Measurements from ENCODE around the gene KCNH4.

DNA sequence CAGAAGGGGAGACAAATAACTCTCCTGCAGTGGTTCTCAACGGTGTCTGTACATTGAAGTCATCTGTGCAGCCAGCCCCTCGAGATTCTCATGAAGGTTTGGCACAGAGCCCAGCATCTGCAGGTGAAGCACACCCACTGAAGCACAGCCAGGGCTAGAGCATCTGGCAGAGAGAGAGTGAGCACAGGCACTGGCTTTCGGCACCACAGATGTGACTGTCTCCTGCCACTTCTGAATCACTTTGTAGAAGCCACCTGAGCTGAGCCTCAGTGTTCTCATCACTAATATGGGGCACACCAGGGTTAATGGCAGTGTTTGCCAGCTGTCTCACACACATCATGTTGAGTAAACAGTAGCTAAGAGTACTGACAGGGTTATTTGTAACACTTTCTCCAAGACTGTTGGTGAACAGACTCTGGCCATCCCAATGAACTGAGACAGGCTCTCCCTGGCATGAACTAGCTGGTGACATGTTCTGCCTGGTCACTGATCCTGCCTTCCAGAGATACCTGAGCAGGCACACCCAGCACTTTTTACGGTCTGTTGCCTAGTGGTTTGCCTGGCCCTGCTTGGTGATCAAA is 47.4 kb downstream of the KCNH4 start:
- TF ChIP-seq CTCF (IDR thresholded peaks at IDR 0.05; ENCODE audit: poor library complexity) (no peak), EZH2 (IDR thresholded peaks at IDR 0.05; ENCODE audit: borderline replicate concordance) (no peak)
